Measurements from ENCODE around the gene MAP7. TPM values are rescaled to one million over a fixed set of nuclear protein-coding genes. Genes with fewer than 3 reads are reported as not detected.

MAP7 gene
- total and polyA plus RNA-seq, 9 of the 15 experiments (the other 6 are each of a cell fraction or from before 2014, with no cell fraction given), result 0.76 to 7.7 (median 3.9) TPM

- TF ChIP-seq TFE3 (CRISPR knock-in tag; IDR thresholded peaks at IDR 0.05), result peak; percentile 41; the same call in 1 of the 2 replicates
- no peak for TF ChIP-seq ZNF444 (CRISPR knock-in tag; IDR thresholded peaks at IDR 0.05)
- TF ChIP-seq IFI16 (CRISPR knock-in tag; IDR thresholded peaks at IDR 0.05), result no peak
- peak; percentile 51 for TF ChIP-seq RBBP5 (IDR thresholded peaks at IDR 0.05; ENCODE audit: borderline replicate concordance, insufficient read depth, low read length, poor library complexity, severe bottlenecking)
- TF ChIP-seq PHF20 (IDR thresholded peaks at IDR 0.05; ENCODE audit: partially characterized antibody), result no peak
- no peak for TF ChIP-seq ZNF280A (IDR thresholded peaks at IDR 0.05; ENCODE audit: low read depth, partially characterized antibody)
- TF ChIP-seq DIDO1 (tag; IDR thresholded peaks at IDR 0.05; ENCODE audit: low read depth), result no peak
- TF ChIP-seq HDAC3 (IDR thresholded peaks at IDR 0.05; ENCODE audit: borderline replicate concordance, partially characterized antibody), result peak; percentile 78
- peak; percentile 90 for TF ChIP-seq IRF9 (tag; IDR thresholded peaks at IDR 0.05)
- TF ChIP-seq ARID1B (IDR thresholded peaks at IDR 0.05), result peak; percentile 88
- no peak for TF ChIP-seq ELK1 (CRISPR knock-in tag; IDR thresholded peaks at IDR 0.05)
- TF ChIP-seq ZNF407 (IDR thresholded peaks at IDR 0.05; ENCODE audit: low read depth), result no peak
Measured at GRCh38 chr6:136403110-136403980, 146.9 kb downstream of the MAP7 start (continued).
